ENCODE measurements around the gene ALOX15.
A peak's percentile ranks its signal among the peaks of the same experiment; 100 is the strongest.
"Not testable (repeated sequence)": the region's sequence is repeated elsewhere in the genome, so short reads cannot be mapped to it uniquely, and the experiment has no call there.

ALOX15 gene, protein sequence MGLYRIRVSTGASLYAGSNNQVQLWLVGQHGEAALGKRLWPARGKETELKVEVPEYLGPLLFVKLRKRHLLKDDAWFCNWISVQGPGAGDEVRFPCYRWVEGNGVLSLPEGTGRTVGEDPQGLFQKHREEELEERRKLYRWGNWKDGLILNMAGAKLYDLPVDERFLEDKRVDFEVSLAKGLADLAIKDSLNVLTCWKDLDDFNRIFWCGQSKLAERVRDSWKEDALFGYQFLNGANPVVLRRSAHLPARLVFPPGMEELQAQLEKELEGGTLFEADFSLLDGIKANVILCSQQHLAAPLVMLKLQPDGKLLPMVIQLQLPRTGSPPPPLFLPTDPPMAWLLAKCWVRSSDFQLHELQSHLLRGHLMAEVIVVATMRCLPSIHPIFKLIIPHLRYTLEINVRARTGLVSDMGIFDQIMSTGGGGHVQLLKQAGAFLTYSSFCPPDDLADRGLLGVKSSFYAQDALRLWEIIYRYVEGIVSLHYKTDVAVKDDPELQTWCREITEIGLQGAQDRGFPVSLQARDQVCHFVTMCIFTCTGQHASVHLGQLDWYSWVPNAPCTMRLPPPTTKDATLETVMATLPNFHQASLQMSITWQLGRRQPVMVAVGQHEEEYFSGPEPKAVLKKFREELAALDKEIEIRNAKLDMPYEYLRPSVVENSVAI

DNA sequence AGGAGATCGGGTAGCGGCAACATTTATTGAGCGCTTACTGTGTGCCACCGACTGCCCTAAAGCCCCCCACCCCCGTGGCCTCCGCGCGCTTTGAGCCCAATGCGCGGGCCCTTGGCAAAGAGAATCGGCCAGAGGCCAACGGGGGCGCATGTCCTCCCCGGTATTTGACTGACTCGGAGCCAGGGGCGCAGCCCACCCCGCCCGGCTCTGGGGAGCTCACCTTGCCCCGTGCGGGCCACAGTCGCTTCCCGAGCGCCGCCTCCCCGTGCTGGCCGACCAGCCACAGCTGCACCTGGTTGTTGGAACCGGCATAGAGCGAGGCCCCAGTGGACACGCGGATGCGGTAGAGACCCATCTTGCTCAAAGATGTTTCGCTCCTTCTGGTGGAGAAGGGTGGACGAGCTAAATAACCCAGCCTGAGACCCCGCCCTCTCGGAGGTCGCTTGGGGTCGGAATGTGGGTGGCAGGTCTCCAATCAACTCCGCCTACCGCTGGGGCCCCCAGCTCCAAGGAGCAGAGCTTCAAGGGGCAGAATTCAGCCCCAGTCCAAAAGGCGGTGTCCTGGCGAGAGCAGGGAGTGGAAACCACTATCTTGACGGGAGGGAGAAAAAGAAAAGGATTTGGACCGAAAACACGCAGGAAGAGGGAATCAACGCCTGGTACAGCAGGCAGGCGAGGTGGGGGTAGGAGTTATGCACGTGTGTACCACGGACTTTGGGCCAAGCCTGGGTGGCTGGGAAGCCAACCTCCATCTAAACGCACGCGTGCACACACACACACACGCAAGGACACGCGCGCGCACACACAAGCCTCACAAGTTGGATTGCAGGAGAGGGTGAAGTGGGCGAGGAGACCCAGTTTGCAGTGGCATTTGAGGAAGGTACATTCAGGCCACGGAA, at the start of gene ALOX15:
ALOX15 (minus strand) TSS at position 382 of the 899 bp plus-strand sequence; CDS start at position 355, 27 bp downstream.
- DNase-seq: peak; percentile 38

DNA sequence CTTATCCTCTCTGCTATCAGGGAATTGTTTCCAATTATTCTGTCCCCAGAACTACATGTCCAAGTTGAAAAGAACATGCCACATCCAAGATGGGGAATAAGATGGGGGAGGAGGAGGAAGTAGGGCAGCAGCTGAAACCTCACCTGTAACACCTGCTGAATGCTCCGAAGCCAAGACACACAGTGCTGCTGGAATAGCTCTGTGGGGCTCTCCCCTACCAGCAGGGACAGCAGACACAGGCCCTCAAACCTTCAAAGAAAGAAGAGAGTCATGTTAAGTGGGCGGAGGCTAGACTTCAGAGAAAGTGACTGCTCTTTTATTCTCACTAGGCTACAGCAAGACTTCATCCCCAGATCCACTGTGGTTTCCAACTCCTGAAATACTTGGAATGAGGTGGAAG, 49.3 kb upstream of the ALOX15 start:
- DNase-seq: no peak

DNA sequence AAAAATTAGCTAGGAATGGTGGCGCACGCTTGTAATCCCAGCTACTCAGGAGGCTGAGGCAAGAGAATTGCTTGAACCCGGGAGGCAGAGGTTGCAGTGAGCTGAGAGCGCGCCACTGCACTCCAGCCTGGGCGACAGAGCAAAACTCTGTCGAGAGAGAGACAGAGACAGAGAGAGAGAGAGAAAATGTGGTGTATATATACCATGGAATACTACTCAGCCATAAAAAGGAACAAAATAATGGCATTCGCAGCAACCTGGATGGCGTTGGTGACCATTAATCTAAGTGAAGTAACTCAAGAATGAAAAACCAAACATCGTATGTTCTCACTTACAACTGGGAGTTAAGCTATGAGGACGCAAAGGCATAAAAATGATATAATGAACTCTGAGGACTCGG, 48.4 kb upstream of the ALOX15 start:
- DNase-seq: not testable (repeated sequence)

DNA sequence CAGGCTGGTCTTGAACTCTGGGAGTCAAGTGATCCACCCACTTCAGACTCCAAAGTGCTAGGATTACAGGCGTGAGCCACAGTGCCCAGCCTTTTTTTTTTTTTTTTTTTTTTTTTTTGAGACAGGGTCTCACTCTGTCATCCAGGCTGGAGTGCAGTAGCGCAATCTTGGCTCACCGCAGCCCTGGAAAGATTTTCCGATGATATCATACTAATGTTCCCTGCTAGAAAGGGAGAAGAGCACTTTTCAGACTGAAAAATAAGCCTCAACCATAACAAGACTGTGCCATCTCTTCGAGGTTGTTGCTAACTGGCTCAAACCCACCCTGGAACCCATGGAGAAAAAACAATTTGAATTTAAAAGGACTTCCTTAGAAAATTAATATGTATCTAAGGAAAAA, 42.3 kb upstream of the ALOX15 start:
- DNase-seq: not testable (repeated sequence)

DNA sequence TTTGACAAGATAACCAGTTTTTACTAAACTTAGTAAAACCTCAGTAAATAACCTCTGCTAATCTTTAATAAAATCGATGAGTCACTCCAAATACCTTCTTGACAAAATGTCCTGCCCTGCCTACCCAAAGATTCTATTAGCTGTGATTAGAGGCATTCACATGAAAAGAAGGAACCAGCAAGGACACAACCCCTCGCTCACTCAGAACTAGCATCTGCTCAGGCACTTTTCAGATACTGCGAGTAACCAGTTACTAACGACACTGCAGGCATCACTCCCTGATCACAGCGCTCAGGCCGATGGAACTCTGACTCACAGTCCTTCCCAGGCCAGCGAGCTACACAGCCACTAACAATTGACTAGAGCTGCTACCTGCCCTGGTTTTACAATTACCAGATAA, 38.2 kb upstream of the ALOX15 start:
- DNase-seq: no peak

DNA sequence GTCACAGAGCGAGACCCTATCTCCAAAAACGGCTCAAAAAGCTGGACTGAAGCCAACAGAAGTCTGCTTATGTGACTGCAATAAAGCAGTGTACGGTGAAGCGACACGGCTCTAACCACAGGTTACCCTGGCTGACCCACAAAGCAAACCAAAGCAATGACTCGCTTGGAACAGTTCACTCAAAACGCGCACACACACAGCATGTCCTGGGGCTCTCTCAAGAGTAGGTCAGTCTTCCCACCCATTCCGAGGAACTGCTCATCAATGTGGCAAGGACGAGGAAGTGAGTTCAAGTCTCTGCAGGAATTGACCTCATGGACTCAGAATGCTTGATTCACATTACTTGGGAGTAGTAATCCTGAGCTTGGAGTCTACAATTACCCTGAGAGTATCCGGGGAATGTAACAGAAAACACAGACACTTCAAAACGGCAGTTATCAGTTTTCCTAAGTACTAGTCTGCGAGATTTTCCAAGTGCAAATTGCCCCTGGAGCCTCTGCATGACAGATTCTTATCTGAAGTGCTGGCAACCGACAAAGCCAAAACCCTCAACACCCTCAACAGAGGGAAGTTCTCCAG, 37.1 kb upstream of the ALOX15 start:
- no peak for DNase-seq

DNA sequence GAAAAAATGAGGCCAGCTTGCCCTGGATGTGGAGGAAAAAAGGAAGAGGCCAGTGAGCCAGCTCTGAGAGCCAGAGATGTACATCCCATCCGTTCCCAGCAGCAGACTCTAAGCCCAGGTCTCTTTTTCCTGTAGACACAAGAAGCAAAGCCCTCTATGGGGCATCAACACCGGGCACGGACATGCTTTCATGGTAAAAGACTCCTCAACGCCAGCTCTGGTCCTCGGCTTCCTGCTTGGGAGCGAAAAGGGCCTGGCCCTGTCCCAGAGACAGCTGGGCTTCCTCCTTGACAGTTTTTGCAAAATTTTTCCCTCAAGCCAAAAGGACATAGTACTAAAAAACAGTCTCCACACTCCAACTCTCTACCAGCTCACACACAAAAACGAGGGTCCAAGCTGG, 35.3 kb upstream of the ALOX15 start:
- no peak for DNase-seq

DNA sequence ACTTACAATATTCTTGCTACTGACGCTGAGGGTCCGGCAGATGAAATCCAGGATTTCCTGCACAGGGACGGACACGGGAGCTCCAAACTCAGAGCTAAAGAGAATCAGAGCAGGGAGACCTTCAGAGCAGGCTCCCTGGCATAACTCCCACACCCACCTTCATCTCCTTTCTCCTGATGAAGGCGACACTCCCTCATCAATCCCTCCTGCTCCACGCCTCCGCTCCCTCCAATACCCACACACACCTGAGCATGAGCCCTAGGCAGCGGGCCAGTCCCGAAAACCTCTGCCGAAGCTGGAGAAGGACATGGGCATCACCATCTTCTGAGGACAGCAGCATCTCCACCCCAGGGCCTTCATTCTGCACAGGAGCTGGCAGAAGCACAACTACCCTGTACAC, 34.3 kb upstream of the ALOX15 start:
- DNase-seq: no peak

DNA sequence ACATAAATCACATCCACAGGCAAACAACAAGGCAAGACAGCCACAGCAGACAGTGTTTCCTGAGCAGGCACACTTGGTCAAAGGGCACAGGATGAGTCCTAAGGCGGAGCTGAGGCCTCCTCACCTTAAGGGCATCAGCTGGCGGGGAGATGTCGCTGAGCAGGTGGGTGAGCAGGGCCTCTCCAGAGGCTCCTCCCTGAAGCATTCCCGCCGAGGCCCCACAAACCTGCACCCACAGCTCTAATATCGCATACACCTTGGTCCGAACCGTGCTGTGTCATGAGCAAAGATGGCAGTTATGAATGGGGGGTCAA, 33.2 kb upstream of the ALOX15 start:
- no peak for DNase-seq

DNA sequence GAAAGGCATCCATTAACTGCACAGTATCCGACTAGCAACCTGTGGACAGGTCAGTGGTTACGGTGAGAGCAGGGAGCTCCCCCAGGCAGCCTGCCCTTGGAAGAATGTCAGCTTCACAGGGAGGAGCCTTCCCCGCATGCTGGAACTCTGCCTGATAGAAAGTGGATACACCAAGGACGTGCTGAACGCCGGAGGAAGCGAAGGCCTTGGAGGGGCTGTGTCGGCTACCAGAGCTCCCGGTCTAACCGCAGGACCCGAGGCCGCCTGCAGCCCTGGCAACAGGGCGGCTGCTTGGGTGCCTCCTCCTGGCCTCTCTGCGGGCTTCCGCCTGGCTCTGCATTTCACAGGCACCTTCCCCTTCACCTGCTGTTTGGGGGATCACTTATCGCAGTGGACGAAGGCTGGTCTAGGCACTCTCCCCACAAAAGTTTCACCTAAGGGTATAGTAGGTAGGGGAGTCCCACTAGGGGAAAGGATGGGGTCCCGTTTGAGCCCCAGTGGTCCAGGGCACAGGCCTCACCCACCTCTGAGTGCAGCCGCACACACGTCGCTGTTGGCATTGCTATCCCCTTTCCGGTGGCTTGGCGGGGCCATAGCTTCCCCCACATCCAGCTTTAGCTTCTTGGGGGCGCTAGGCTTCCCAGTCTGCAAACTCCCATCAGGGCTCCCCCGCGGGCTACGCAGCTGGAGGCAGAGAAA, 32.7 kb upstream of the ALOX15 start:
- no peak for DNase-seq

DNA sequence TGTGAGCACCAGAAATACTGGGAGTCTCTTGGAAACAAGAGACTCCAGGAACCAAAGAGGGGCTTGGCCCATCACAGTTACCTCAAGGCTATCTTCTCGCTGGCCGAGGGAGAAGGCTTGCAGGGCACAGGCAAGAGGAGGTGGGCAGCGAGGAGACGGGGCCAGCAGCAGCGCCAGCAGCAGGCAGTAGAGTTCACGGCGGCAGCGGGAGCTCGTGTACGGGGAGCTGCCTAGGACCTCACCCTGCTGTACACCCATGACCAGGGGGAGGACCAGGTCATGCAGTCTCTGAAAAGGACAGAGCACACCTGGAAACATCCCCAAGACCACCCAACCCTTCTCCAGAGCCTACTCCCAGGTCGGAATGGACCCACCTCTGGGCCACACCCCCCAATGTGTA, 31.7 kb upstream of the ALOX15 start:
- DNase-seq: no peak

DNA sequence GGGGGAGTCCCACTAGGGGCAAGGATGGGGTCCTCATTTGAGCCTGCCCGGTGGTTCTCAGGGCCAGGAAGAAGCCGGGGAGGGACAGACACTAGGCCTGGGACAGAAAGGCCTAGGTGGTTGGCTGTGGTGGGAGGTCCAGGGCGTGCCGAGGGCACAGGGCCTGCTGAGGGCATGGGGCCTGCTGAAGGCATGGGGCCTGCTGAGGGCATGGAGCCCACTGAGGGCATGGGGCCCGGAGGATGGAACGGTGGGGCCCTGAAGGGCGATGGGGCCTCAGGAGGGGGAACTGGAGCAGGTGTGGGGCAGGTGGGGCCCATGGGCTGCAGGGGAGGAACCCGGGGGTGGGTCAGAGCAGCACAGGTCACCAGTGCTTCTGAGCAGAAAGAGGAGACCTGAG, 31.3 kb upstream of the ALOX15 start:
- no peak for DNase-seq

DNA sequence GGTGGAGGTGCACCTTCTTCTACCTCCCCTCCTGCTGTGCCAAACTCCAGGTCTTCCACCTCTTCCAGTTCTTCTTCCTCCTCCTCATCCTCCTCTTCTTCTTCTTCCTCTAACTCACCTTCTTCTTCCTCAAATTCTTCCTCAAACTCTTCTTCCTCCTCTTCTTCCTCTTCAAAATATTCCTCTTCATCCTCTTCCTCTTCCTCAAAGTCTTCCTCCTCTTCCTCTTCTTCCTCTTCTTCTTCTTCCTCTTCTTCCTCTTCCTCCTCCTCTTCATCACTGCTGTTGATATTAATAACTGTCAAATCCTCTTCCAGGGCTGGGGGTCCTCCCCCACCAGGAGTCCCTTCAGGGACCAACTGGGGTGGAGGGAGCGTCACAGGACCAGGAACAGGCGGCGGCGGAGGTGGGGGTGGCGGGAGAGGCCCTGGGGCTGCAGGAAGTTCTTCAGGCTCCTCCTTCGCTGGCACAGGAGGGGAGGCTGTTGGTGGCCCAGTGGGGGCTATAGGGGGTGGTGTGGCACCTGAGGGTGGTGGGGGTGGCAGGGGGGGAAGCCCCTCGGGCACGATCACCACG, 30.7 kb upstream of the ALOX15 start:
- DNase-seq: no peak

DNA sequence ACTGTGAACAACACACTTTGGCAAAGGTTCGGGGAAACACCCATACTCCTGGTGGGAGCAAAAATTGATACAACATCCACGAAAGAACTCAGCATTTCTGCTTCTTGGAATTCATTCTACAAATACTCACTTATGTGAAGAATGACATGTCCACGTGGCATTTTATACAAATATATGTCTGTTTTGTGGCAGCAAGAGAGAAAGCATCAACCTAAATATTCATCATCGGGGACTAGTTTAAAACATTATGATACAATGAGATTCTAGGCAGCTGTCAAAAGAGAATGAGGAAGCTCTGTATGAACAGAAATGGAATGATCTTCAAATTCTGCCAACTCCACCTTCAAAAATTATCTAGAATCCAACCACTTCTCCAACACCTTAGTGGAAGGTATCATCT, 25.7 kb upstream of the ALOX15 start:
- DNase-seq: no peak

DNA sequence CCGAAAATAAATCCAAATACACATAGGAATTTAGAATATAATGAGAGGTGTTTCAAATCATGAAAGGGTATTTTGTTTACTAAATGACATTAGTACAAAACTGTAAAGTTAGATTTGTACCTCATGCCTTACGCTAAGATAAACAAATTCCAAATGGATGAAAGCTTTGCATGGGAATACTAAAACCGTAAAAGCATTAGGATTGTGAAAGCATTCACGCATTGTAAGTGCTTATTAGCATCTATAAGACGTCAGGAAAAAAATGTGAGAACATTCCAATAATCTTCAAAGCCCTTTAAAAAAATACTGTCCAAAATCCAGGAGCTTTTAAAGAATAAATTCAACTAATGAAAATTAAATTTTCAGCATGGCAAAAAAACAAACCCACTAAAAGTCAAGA, 24.8 kb upstream of the ALOX15 start:
- DNase-seq: no peak

DNA sequence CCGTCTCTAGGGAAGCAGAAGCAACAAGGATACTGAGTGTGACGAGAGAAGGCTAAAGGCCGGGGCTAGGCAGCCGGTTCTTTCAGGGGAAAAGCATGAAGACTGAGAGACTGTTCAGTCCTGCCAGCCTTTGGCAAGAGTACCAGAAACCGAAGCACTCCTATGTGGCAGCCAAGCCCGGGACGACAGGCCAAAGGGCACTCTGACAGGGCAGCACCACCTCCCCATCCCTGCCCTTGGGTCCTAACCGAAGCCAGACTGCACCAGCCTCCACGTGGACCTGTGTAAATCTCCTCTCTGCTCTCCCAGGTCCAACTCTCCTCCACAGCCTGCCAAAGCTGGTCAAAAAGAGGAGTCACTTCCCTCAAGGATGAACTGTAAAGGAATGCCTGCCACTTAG, 23.5 kb upstream of the ALOX15 start:
- no peak for DNase-seq

DNA sequence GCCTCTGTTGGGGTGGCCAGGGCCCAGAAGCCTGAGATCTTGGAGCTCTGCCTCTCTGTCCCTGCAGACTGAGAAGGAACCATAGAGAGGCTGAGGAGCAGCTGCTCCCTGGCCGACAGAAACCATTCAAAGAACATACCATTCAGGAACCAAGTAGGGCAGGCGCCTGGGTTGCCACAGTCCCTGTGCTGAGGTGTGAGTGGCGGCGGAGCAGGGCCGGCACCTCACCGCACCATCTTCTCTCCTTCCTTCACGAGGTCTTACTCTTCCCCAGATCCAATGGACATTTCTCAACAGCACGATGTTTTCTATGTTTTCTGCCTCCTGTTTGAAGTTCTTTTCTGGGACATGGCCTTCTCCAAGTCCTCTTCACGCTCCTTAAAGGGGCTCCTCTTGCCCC, 22.8 kb upstream of the ALOX15 start:
- no peak for DNase-seq

DNA sequence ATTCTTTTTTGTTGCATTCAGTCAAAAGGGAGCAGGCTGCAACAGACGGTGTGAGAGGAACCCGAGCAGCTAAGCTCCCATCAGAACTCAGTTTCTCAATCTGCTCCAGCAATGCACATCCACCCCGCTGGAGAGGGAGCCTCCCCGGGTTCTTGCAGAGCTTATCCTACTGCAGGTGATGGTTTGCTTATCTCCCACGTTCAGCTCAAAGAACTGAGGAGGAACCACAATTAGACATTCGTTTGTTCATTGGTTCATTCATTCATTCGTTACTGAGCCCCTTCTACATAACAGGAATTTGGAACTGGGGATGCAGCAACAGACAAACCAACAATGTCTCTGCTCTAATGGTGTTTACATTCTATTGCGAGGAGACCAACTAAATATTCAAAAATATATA, 22.2 kb upstream of the ALOX15 start:
- no peak for DNase-seq

DNA sequence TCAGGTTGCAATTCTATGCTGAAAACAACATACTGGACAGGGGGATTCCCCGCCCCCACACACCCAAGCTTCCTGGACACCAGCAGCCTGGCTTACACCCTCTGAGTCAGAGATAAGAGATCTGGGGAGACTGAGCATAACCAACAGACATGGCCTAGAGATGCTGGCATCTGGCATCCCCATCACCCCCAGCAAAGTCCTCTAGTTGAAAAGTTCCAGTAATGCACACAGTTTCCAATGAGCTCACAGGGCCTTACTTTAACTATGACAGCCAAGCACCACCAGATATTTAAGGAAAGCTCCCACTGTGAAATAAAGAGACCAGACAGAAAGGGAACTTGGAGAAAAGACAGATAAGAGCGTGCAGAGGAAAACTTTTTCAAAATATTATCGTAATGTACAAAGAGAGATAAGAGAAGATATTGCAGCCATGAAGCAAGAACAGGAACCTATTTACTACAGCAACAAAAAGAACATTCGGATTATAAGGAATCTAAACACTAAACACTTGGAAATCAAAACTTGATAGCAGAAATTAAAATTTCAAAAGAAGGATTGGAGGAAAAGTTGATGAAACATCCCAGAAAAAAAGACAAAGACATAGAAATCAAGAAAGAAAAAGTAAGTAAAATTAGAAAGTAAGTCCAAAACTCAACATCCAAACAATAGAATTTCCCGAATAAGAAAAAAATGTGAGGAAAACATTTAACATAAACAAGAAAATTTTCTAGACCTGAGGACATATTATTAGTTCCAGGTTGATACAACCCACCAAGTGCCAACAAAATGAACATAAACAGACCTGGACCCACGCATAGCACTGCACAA, 17.2 kb upstream of the ALOX15 start:
- no peak for DNase-seq

DNA sequence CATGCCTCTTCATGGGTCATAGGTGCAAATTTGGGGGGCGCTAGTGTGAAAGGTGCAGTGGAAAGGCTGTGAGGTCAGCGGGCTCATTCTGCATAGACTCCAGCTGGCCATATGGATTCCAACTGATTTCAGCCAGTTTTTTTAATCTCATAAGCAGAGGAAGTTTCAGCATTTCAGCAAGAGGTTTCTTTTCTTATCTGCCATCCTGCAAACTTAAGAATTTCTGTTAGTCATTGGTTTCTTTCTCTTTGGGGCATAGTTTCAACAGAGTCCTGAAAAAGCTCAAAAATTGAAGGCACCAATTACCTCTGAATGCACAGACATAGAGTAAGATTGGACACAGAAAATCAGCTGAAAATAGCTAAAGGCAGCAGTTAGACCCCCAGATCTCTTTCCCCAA, 16.2 kb upstream of the ALOX15 start:
- no peak for DNase-seq

DNA sequence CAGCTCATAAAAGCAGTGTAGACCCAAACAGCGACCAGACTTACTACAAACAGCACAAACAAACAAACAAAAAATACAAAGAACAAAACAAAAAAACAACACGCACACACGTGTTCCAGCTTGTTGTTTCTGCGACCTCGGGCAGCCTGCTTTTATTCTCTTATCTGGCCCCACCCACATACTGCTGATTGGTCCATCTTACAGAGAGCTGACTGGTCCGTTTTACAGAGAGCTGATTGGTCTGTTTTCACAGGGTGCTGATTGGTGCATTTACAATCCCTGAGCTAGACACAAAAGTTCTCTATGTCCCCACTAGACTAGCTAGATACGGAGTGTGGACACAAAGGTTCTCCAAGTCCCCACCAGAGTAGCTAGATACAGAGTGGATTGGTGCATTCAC, 14.5 kb upstream of the ALOX15 start:
- not testable (repeated sequence) for DNase-seq
